ENCODE measurements around the gene AHCYL2. TPM values are rescaled to one million over a fixed set of nuclear protein-coding genes. Genes with fewer than 3 reads are reported as not detected.
"Not testable (repeated sequence)": the region's sequence is repeated elsewhere in the genome, so short reads cannot be mapped to it uniquely, and the experiment has no call there.

The AHCYL2 gene
- total RNA-seq, 2 donors from 2014 or later = 14.3 to 51.9 TPM

DNA sequence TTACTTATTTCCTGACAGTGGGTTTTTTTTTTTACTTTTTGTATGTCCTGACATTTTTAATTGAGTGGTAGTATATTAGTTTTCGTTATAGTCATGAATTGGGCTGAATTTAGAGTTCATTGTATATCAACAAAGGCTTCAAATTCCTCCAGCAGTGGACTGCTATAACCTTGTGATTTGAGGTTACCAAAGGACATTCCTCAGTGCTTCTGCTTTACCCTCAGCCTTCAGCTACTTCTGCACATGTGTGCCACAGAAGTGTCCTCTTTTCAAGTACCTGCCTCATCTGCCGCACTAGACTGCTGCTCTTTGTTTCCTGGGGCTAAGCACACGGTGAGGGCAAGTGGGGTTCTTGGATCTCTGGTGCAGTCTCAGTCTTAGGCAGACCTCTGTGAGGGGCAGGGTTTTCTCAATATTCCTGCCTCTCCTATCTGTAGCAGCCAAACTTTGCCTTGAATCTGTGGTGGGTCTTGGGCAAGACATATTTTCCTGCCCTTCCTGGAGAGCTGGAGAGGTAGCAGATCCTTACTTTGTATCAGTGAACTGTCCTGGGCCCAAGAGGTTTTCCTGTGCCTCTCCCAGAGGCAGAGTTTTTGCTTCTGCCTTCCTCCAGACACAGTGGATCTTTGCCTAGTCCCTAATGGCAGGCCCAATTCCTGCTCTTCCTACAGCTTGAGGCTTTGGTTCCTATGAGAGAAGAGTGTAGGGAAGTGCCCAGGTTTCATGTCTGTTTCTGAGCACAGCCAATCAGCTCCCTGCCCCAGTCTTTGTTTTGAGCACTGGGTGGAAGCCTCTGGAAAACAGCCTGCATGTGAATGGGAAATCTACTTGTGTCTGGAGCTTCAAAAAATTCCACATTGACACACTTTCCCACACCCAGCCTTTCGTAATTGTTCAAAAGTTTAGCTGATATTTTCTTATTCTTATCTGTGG, 170.4 kb downstream of the AHCYL2 start:
- DNase-seq (ENCODE audit: low spot score in 2 of 2) (no peak), ATAC-seq (no peak)
- H3K36me3 Mint-ChIP-seq = no peaks in the 10 kb centered on the region
- no peaks in the 10 kb centered on the region for H3K9me3 Mint-ChIP-seq
- H3K27ac Mint-ChIP-seq = no peak overlapping the region

DNA sequence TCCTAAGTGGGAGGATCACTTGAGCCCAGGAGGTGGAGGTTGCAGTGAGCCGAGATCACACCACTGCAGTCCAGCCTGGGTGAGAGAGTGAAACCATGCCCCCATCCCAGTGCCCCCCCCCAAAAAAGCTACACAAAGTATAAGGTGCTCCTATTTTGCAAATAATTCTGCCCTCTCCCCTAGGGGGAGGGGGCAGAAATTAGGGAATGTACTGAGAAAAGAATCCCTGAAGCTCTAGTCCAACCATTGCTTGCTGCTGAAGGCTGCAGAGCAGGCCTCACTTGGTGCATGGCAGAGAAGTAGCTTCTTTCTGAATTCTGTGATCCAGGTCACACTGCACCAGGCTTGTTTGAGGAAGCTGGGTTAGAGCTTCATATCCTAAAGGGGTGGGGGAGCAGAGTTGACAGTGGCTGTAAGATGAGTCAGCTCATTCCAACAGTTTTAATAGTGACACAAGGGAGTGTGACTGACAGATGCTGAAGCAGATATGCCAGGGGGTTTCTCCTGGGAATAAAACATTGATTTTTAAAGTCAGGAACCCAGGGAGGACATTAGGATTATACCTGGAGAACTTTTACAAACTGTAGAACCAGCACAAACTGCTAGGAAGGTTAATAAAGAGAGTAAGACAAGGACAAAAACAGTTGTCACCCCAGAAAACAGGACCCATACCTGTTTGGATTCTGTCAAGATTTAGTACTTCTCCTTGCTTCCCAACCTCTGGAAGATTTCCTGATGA, 176.6 kb downstream of the AHCYL2 start:
- Mint-ChIP-seq H3K27ac (no peak overlapping the region), H3K9me3 (no peaks in the 10 kb centered on the region), H3K36me3 (peaks cover 5 to 7% of the 10 kb centered on the region in 2 donors)
- ATAC-seq (no peak), DNase-seq (ENCODE audit: low spot score in 2 of 2) (no peak)

DNA sequence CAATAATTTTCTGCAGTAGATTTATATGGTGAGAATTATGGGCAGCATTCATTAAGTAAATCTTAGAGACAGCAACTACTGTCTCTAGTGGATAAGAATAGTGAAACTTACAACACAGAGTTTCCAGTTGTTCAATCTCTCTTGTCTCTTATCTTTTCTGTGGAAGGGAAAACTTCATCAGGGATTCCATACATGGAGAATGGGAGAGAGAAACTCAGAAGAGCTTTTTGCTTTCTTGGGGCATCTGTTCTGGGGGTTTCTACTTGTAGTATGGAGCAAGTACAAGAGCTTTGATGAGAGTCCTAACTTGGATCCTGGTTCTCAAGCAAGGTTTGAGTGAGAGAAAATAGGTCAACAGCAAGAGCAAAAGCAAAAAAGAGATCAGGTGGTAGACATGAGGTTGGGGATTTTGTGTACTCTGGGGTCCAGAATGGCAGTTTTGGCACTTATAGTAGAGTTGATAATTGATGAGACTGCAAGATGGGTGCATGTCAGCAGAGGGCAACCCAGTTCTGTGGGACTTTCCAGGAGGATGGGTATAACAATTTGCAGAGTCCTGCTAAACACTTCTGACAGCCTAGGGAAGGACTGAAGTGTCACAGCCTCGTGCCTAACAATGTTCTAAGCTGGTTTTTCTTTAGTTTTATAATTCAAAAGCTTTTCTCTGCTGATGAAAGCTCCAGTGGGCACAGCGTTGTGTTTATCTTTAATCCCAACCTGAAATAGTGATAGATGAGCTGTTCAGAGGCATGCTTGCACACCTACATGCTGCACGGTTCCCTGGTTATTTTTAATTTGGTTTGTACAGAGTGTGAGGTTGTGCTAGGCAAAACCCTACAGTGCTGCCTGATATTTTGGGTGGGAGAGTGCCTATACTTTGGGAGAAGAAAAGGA, 177.4 kb downstream of the AHCYL2 start:
- Mint-ChIP-seq H3K36me3 (peaks cover 5 to 7% of the 10 kb centered on the region in 2 donors), H3K27ac (no peak overlapping the region), H3K9me3 (no peaks in the 10 kb centered on the region)
- DNase-seq (ENCODE audit: low spot score in 2 of 2) (peak in 1 of 2 donors; percentile 8), ATAC-seq (peak; percentile 69)

DNA sequence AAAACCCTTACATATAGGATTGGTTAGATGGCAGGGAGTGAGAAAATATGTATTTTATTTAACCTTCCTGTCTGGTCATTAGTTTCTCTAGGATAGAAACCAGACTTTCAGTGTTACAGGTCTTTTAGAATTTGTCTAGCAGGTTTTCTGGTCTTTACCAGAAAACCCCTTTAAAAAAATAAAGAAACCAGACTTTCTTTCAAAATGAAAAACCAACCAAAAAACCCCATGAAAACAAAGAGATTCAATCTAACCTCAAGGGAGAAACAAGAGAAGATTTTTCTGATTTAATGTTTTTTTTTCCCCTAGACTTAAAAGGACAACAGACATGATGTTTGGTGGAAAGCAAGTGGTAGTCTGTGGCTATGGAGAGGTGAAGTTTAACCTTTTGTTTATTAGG, 180.7 kb downstream of the AHCYL2 start:
- ATAC-seq (peak in 1 of 2 donors; percentile 59), DNase-seq (ENCODE audit: low spot score in 2 of 2) (no peak)
- peaks cover 17 to 36% of the 10 kb centered on the region in 2 donors for H3K36me3 Mint-ChIP-seq
- H3K9me3 Mint-ChIP-seq = peaks cover 0 to 12% of the 10 kb centered on the region in 2 donors
- peak overlapping the region in 1 of 2 donors; percentile 37 for H3K27ac Mint-ChIP-seq

DNA sequence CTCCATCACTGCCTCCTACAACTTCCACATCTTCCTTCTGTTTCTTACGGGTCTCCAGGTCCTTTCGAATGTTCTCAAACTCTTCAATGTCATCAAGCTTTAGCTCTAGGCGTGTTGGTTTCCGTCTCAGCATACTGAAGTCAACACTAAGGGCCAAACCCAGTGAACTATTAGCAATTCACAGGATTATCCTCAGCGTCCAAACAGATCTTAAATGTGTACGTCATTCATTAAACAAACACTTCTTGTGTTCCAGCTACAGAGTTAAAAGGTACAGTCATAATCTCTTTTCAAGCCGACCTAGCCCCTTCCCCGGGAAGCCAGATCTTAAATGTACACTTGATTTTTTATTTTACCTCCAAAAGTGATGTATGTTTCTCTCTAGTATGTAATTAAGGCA, 185.4 kb downstream of the AHCYL2 start:
- ATAC-seq; DNase-seq (ENCODE audit: low spot score in 2 of 2): not testable (repeated sequence)
- Mint-ChIP-seq H3K27ac (peak overlapping the region in 1 of 2 donors; percentile 3), H3K36me3 (peaks cover 18 to 71% of the 10 kb centered on the region in 2 donors), H3K9me3 (peaks cover 0 to 20% of the 10 kb centered on the region in 2 donors)

DNA sequence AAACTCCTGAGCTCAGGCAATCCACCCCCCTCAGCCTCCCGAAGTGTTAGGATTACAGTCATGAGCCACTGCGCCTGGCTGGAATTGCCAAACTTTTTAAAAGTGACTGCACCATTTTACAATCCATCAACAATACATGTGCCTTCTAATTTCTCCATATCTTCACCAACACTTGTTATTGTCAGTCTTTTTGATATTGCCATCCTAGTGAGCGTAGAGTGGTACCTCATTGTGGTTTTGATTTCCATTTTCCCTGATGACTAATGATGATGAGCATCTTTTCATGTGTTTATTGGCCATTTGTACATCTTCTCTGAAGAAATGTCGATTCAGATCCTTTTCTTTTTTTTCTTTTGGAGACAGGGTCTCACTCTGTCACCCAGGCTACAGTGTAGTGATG, 187.7 kb downstream of the AHCYL2 start:
- peaks cover 18 to 61% of the 10 kb centered on the region in 2 donors for H3K36me3 Mint-ChIP-seq
- peak in 1 of 2 donors; percentile 31 for ATAC-seq

DNA sequence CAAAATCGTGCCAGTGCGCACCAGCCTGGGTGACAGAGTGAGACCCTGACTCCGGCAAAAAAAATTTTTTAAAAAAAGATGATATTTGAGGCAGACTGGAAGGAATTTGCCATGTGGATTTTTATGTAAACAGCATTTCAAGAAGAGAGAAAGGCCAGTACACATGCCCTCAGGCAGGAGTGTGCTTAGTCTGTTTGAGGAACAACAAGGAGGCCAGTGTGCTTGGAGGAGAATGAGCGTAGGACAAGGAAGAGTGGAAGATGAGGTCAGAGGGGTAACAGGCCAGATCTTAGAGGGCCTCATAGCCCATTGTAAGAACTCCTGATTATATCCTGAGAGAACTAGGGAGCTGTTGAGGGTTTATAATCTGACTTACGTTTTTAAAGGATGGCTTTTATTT, 192.2 kb downstream of the AHCYL2 start:
- Mint-ChIP-seq H3K36me3 (peaks cover 6 to 20% of the 10 kb centered on the region in 2 donors), H3K9me3 (peaks cover 0 to 4% of the 10 kb centered on the region in 2 donors), H3K27ac (no peak overlapping the region)
- ATAC-seq = no peak
- DNase-seq (ENCODE audit: low spot score in 2 of 2) = no peak

More for the DNA sequence above, 187.7 kb downstream of the AHCYL2 start:
- H3K9me3 Mint-ChIP-seq = peaks cover 0 to 20% of the 10 kb centered on the region in 2 donors
- no peak for DNase-seq (ENCODE audit: low spot score in 2 of 2)
- H3K27ac Mint-ChIP-seq = no peak overlapping the region

DNA sequence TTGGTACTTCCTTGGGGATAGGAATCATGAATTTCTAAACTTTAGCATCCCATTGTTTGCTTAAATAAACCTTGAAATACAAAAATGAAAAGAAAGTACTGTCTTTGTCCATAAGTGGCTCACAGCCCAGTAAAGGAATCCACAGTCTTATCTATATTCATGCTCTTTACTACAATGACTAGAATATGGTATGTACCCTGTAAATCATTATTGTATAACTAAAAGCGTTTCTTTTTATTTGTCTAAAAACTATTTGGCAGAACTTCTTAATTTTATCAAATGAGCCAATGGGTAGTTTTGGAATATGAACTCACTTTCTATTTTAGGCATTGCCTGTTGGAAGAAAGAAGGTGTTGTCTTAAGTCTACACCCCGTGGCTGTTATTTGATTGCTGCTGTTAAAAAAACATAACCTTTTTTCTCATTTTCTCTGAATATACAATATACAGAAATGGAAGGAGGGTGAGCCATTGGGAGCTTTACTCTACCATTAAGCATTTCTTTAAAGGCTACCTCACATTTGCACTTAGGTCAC, 197.0 kb downstream of the AHCYL2 start:
- no peak overlapping the region for H3K27ac Mint-ChIP-seq
- H3K9me3 Mint-ChIP-seq = no peaks in the 10 kb centered on the region
- ATAC-seq (no peak), DNase-seq (ENCODE audit: low spot score in 2 of 2) (no peak)
- peaks cover 10 to 29% of the 10 kb centered on the region in 2 donors for H3K36me3 Mint-ChIP-seq

DNA sequence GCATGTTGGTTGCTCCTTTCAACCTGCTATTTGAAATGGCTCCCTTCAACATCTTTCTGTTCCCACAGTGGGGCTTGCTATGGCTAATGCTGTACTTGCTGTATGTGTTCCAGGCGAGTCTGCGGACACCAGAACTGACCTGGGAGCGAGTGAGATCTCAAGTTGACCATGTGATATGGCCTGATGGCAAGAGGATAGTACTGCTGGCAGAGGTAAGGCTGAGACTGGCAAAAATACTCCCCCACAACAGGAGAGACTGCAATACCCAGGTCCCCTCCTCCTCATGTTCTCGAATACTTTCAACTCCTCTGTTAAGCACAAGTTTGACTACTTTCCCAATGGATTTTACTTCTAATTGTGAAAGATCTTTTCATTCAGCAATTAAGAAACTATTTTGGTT, 197.9 kb downstream of the AHCYL2 start:
- ATAC-seq = no peak
- peaks cover 15 to 34% of the 10 kb centered on the region in 2 donors for H3K36me3 Mint-ChIP-seq
- no peaks in the 10 kb centered on the region for H3K9me3 Mint-ChIP-seq
- H3K27ac Mint-ChIP-seq = no peak overlapping the region
- DNase-seq (ENCODE audit: low spot score in 2 of 2) = no peak

DNA sequence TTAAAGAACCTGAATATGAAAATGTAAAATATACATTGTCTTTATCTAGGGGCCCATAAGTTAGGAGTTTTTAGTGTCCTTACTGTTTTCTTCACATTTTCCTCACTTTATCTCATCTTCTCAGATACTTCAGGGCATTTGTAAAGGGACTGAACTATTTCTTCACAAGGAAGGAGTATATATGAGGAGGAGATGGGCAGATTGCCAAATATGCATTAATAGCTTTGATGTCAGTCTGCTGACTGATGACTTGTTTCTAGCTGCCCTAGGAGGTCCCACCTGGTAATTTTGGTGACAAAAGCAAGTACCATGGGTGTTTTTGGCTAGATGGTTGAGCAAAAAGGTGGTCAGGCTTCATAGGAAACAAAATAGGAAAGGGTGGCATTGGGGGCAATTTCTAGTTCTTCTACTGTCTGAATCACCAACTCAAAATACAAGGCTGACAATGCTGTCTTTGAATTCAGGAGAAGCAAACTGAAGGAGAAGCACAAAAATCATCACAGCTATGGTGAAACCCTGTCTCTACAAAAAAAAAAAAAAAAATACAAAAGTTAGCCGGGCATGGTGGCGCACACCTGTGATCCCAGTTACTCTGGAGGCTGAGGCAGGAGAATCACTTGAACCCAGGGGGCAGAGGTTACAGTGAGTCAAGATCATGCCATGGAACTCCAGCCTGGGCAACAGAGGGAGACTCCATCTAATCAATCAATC, 199.0 kb downstream of the AHCYL2 start:
- no peak for ATAC-seq
- H3K36me3 Mint-ChIP-seq = peaks cover 24 to 43% of the 10 kb centered on the region in 2 donors
- H3K27ac Mint-ChIP-seq = peak overlapping the region in 1 of 2 donors; percentile 14
- H3K9me3 Mint-ChIP-seq = no peaks in the 10 kb centered on the region
- DNase-seq (ENCODE audit: low spot score in 2 of 2) = no peak

DNA sequence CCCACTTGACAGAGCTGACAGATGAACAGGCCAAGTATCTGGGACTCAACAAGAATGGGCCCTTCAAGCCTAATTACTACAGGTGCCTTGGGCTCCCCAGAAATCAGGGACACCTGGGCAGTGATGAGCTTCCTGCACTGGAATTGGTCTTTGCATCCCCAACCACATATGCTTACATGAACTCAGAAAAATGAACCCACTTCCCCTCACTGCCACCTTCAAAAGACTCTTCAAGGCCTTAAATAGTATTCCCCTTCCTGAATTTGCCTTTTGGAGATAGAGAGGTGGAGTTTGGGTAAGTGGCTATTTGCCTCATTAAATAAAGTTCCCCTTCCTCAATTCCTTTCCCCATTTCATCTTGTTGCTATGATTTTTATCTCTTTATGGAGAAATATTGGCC, 201.7 kb downstream of the AHCYL2 start:
- Mint-ChIP-seq H3K9me3 (no peaks in the 10 kb centered on the region), H3K27ac (no peak overlapping the region), H3K36me3 (peaks cover 24 to 43% of the 10 kb centered on the region in 2 donors)
- ATAC-seq = no peak
- DNase-seq (ENCODE audit: low spot score in 2 of 2) = no peak

DNA sequence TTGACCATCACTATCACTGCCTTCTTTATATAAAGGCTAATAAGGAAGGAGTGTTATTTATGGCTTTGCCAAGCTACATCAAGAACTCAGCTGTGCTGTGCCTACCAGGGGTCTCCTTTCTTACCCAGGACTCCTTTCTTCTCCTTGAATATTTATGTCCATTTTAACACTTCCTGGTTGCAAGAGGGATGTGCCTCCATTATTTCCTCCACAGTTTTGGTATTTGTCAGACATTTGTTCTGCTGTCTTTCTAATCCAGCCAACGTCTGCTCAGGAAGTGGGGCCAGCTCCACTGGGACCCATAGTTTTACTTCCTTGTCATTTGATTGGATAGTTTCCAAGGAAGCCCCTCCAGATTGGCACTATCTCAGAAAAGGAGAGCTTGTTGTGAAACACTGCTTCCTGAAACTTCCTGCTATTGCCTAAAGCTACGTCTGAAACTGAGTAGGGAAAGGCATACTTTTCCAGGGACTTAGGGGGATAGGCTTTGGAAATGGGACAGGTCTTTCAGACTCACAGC, 202.8 kb downstream of the AHCYL2 start:
- Mint-ChIP-seq H3K27ac (no peak overlapping the region), H3K36me3 (peaks cover 24 to 47% of the 10 kb centered on the region in 2 donors), H3K9me3 (no peaks in the 10 kb centered on the region)
- no peak for DNase-seq (ENCODE audit: low spot score in 2 of 2)
- ATAC-seq = no peak

DNA sequence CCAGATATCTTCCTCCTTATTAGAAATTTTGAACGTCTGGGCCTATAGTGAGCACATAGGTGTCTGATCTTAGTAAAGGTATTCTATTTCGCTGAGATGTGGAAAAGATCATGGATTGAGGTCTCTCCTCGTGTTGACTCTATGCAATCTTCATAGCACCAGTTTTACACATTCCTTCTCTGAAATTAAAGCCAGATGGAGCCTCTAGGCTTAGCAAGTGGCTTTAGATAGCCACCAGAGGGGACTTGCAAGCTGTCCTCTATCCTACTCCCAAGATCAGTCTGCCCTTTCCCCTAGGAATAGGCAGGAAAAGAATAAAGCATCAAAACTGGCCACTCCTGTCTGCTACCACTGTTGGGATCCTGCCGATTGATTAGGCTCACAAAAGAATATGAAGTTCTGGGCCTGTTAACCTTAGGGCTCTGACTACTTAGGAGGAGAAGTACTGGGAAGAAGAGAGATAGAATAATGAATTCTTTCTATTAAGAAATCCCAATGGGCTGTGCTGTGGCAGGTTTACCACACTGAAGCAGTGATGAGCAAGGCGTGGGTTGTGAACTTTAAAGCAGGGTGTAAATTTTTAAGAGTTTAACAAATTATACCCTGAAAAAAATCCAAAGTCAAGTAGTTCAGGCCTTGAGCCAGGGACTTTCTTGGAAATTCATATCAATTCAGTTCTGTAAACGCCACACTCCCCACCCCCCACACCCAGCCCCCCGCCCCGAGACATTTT, 207.2 kb downstream of the AHCYL2 start:
- Mint-ChIP-seq H3K27ac (no peak overlapping the region), H3K36me3 (peaks cover 31 to 41% of the 10 kb centered on the region in 2 donors), H3K9me3 (no peaks in the 10 kb centered on the region)
- ATAC-seq (no peak), DNase-seq (ENCODE audit: low spot score in 2 of 2) (no peak)

DNA sequence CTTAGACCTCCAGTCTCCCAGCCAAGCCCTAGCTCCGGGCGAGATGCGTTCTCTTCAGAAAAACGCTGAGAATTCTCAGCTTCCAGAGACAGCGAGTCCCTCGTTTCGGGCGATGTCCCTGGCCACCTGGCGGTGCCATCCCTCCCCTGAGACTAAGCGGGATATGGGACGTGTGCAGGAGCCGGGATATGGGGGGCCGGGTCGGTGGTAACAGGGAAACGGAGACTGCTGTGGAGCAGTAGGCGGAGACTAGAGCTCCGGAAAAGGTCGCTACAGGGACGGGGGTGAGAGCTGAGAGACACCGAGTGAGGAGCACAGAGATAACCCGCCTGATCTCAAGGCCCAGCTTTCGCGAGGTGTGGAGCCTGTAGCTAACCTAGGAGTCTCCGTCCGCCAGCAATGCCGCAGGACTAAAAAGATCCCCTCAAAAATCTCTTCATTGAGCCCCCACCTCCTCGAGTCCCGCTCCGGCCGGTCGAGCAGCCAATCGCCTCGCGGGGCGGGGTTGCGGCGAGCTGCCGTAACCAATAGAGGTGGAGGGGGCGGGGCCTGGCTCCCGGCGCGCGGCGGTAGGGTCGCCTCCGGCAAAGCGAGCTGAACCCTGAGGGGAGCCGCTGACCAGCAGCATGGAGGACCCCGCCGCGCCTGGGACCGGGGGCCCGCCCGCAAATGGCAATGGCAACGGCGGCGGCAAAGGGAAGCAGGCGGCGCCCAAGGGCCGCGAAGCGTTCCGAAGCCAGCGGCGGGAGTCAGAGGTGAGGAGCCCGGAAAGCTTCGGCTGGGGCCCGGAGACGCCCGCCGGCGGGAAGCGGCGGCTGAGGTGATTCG, 209.2 kb downstream of the AHCYL2 start, which contains the start of gene STRIP2:
Gene STRIP2 (plus strand): TSS at position 586 of the 828 bp plus-strand sequence. CDS start 41 bp downstream, at position 627.
- ATAC-seq (peak; percentile 77 to 79), DNase-seq (ENCODE audit: low spot score in 2 of 2) (peak; percentile 94 to 96)
- peak within 1 kb of the TSS; percentile 94 to 98 for H3K27ac Mint-ChIP-seq
- H3K36me3 Mint-ChIP-seq = peaks cover 19 to 28% of the 10 kb centered on the region in 2 donors
- H3K9me3 Mint-ChIP-seq = no peaks in the 10 kb centered on the region

Data from activated naive CD4-positive, alpha-beta T cell treated with anti-CD3 and anti-CD28 coated beads, Interleukin-2, amount 50 U/mL, for 72 hours (primary cell).